Activated CD4-positive, alpha-beta T cell treated with anti-CD3 and anti-CD28 coated beads for 36 hours (primary cell): ENCODE results near the gene MATR3. TPM values are rescaled to one million over a fixed set of nuclear protein-coding genes. Genes with fewer than 3 reads are reported as not detected.
"Not testable (repeated sequence)": the region's sequence is repeated elsewhere in the genome, so short reads cannot be mapped to it uniquely, and the experiment has no call there.

Experiments used
- ATAC-seq: fragments of 200-7000 bp; cut with Tn5 transposase; one replicate; pipeline ENCODE4 v1.10.0; 2021; ENCODE audit warnings: mild to moderate bottlenecking, moderate library complexity
- CTCF ChIA-PET: fragments of 350-600 bp; sonication (Branson Sonifier 250); formaldehyde crosslinking; loops from one replicate; lab custom pipeline; 2021; ENCODE audit warnings: antibody characterized with exemption; lab: Charles Lee
- POLR2A ChIA-PET: fragments of 350-600 bp; sonication (Branson Sonifier 250); formaldehyde crosslinking; loops from one replicate; lab custom pipeline; 2021; ENCODE audit warnings: antibody characterized with exemption, inconsistent platforms; lab: Charles Lee
- DNase-seq: peaks from one replicate; pipeline ENCODE4 v3.0.0-alpha.2; 2020
- H3K27ac Mint-ChIP-seq: one replicate; pipeline ENCODE4 v1.8.0; 2021; ENCODE audit warnings: mixed read lengths
- H3K27me3 Mint-ChIP-seq: one replicate; pipeline ENCODE4 v1.8.0; 2021; ENCODE audit warnings: mixed read lengths
- H3K36me3 Mint-ChIP-seq: one replicate; pipeline ENCODE4 v1.8.0; 2021; ENCODE audit warnings: low read depth, mixed read lengths
- H3K4me1 Mint-ChIP-seq: one replicate; pipeline ENCODE4 v1.8.0; 2021; ENCODE audit warnings: mixed read lengths
- H3K4me3 Mint-ChIP-seq: one replicate; pipeline ENCODE4 v1.8.0; 2021; ENCODE audit warnings: mild to moderate bottlenecking, moderate library complexity, mixed read lengths
- H3K9me3 Mint-ChIP-seq: one replicate; pipeline ENCODE4 v1.8.0; 2021; ENCODE audit warnings: low read depth, mixed read lengths
- intact Hi-C, 2 experiments: fragments of 100-400 bp; cut with DNase I in 1 of 2; cut with micrococcal nuclease in 1 of 2; formaldehyde crosslinking; loops; one replicate each; pipeline versions ENCODE4 v1.14.2 to v1.15.1; 2022 to 2024; cut with DNase I, micrococcal nuclease
- total RNA-seq, 2 experiments: library from RNA; stranded (reverse); gene quantifications; one replicate each; pipeline ENCODE4 v1.2.3, GENCODE V29; 2021

The MATR3 gene
- total RNA-seq, 2 experiments from 2014 or later: 113 to 133 TPM

- Mint-ChIP-seq H3K36me3 (no peaks in the 10 kb centered on the region), H3K9me3 (no peaks in the 10 kb centered on the region), H3K4me1 (peaks cover 4% of the 10 kb centered on the region), H3K27me3 (peaks cover 3% of the 10 kb centered on the region), H3K4me3 (no peak overlapping the region), H3K27ac (no peak overlapping the region)
- POLR2A ChIA-PET: interaction anchor here (0.7 kb wide), 1 partner anchor 31 kb away, joined by 4 read pairs; no protein-coding TSS in a partner anchor
- CTCF ChIA-PET: interaction anchor here (0.6 to 1.7 kb wide), 9 partner anchors 10 to 1039 kb away, joined by 3 to 7 read pairs (median 3); no protein-coding TSS in a partner anchor
- DNase-seq (no peak), ATAC-seq (no peak)
- intact Hi-C loops: loop anchor here (1.0 to 5.0 kb wide), 9 partner anchors 170 to 687 kb away; partner anchors contain the start of gene HSPA9 (in 1 of the 2)
Measured at GRCh38 chr5:139262059-139262741, 31.3 kb upstream of the MATR3 start.

GRCh38 chr5:139262742-139263445, 30.6 kb upstream of the MATR3 start:
- Mint-ChIP-seq H3K9me3 (no peaks in the 10 kb centered on the region), H3K4me3 (no peak overlapping the region), H3K36me3 (no peaks in the 10 kb centered on the region), H3K4me1 (peaks cover 4% of the 10 kb centered on the region), H3K27ac (no peak overlapping the region), H3K27me3 (peaks cover 3% of the 10 kb centered on the region)
- intact Hi-C loops: loop anchor here (1.0 to 5.0 kb wide), 9 partner anchors 171 to 688 kb away; partner anchors contain the start of gene HSPA9 (in 1 of the 2)
- DNase-seq (peak; percentile 87), ATAC-seq (peak; percentile 100)
- ChIA-PET CTCF (interaction anchor here (0.6 to 1.7 kb wide), 7 partner anchors 10 to 1040 kb away, joined by 3 to 7 read pairs (median 3); no protein-coding TSS in a partner anchor), POLR2A (no interaction called here)

- POLR2A ChIA-PET: no interaction called here
- H3K27ac Mint-ChIP-seq: no peak overlapping the region
- ATAC-seq (no peak), DNase-seq (no peak)
- H3K27me3 Mint-ChIP-seq: peaks cover 3% of the 10 kb centered on the region
- H3K36me3 Mint-ChIP-seq: no peaks in the 10 kb centered on the region
- no peak overlapping the region for H3K4me3 Mint-ChIP-seq
- H3K4me1 Mint-ChIP-seq: peaks cover 6% of the 10 kb centered on the region
- no peaks in the 10 kb centered on the region for H3K9me3 Mint-ChIP-seq
- intact Hi-C loops: loop anchor here (2.0 to 5.0 kb wide), 5 partner anchors 171 to 685 kb away; no protein-coding TSS in a partner anchor
- CTCF ChIA-PET: no interaction called here
Measured at GRCh38 chr5:139263536-139263935, 30.0 kb upstream of the MATR3 start.

GRCh38 chr5:139263946-139264345, 29.6 kb upstream of the MATR3 start:
- H3K27me3 Mint-ChIP-seq: peaks cover 3% of the 10 kb centered on the region
- ChIA-PET CTCF (no interaction called here), POLR2A (no interaction called here)
- H3K9me3 Mint-ChIP-seq: no peaks in the 10 kb centered on the region
- peaks cover 6% of the 10 kb centered on the region for H3K4me1 Mint-ChIP-seq
- DNase-seq: no peak
- no peak for ATAC-seq
- H3K4me3 Mint-ChIP-seq: no peak overlapping the region
- intact Hi-C loops: loop anchor here (2.0 to 5.0 kb wide), 5 partner anchors 172 to 685 kb away; no protein-coding TSS in a partner anchor
- H3K27ac Mint-ChIP-seq: no peak overlapping the region
- no peaks in the 10 kb centered on the region for H3K36me3 Mint-ChIP-seq

- no peak overlapping the region for H3K27ac Mint-ChIP-seq
- ATAC-seq (no peak), DNase-seq (no peak)
- peaks cover 3% of the 10 kb centered on the region for H3K27me3 Mint-ChIP-seq
- no peaks in the 10 kb centered on the region for H3K9me3 Mint-ChIP-seq
- H3K36me3 Mint-ChIP-seq: no peaks in the 10 kb centered on the region
- intact Hi-C loops: no loop called here
- CTCF ChIA-PET: interaction anchor here (0.7 to 1.0 kb wide), 2 partner anchors 10 to 626 kb away, joined by 3 read pairs; no protein-coding TSS in a partner anchor
- H3K4me1 Mint-ChIP-seq: peaks cover 6% of the 10 kb centered on the region
- H3K4me3 Mint-ChIP-seq: no peak overlapping the region
- POLR2A ChIA-PET: no interaction called here
Measured at GRCh38 chr5:139265001-139265400, 28.5 kb upstream of the MATR3 start.

GRCh38 chr5:139266236-139266635, 27.3 kb upstream of the MATR3 start:
- DNase-seq: no peak

GRCh38 chr5:139267481-139267880, 26.1 kb upstream of the MATR3 start:
- no peak for ATAC-seq
- intact Hi-C loops: no loop called here
- DNase-seq: no peak
- Mint-ChIP-seq H3K9me3 (no peaks in the 10 kb centered on the region), H3K4me3 (no peak overlapping the region), H3K4me1 (peaks cover 15% of the 10 kb centered on the region), H3K36me3 (no peaks in the 10 kb centered on the region), H3K27me3 (no peaks in the 10 kb centered on the region), H3K27ac (no peak overlapping the region)
- ChIA-PET POLR2A (interaction anchor here (0.8 kb wide), 1 partner anchor 28 kb away, joined by 3 read pairs; no protein-coding TSS in a partner anchor), CTCF (interaction anchor here (1.3 kb wide), 1 partner anchor 16 kb away, joined by 3 read pairs; no protein-coding TSS in a partner anchor)

More at GRCh38 chr5:139266236-139266635, 27.3 kb upstream of the MATR3 start:
- H3K4me1 Mint-ChIP-seq: peaks cover 10% of the 10 kb centered on the region
- no peak overlapping the region for H3K4me3 Mint-ChIP-seq
- H3K36me3 Mint-ChIP-seq: no peaks in the 10 kb centered on the region
- intact Hi-C loops: no loop called here
- ATAC-seq: no peak
- ChIA-PET POLR2A (interaction anchor here (0.6 kb wide), 1 partner anchor 369 kb away, joined by 3 read pairs; no protein-coding TSS in a partner anchor), CTCF (no interaction called here)
- H3K27ac Mint-ChIP-seq: no peak overlapping the region
- peaks cover 3% of the 10 kb centered on the region for H3K27me3 Mint-ChIP-seq
- no peaks in the 10 kb centered on the region for H3K9me3 Mint-ChIP-seq

GRCh38 chr5:139268364-139269202, 25.0 kb upstream of the MATR3 start:
- POLR2A ChIA-PET: interaction anchor here (0.5 to 0.8 kb wide), 4 partner anchors 17 to 979 kb away, joined by 3 to 4 read pairs (median 3); no protein-coding TSS in a partner anchor
- H3K9me3 Mint-ChIP-seq: no peaks in the 10 kb centered on the region

GRCh38 chr5:139270718-139271117, 22.8 kb upstream of the MATR3 start:
- intact Hi-C loops: loop anchor here (5.0 to 10.0 kb wide), 6 partner anchors 73 to 1058 kb away; partner anchors contain the start of genes CDC23 (in 1 of the 2), EGR1 (in 1 of the 2) and SIL1 (in 1 of the 2)
- H3K27ac Mint-ChIP-seq, ATAC-seq, POLR2A ChIA-PET, H3K9me3 Mint-ChIP-seq, DNase-seq, H3K27me3 Mint-ChIP-seq, H3K4me3 Mint-ChIP-seq: not testable (repeated sequence)
- Mint-ChIP-seq H3K4me1 (peaks cover 32% of the 10 kb centered on the region), H3K36me3 (peaks cover 17% of the 10 kb centered on the region)
- CTCF ChIA-PET: interaction anchor here (0.6 kb wide), 1 partner anchor 871 kb away, joined by 3 read pairs; no protein-coding TSS in a partner anchor

More at GRCh38 chr5:139268364-139269202, 25.0 kb upstream of the MATR3 start:
- H3K27ac Mint-ChIP-seq: no peak overlapping the region
- CTCF ChIA-PET: interaction anchor here (1.3 kb wide), 1 partner anchor 17 kb away, joined by 3 read pairs; no protein-coding TSS in a partner anchor
- H3K27me3 Mint-ChIP-seq: no peaks in the 10 kb centered on the region
- H3K36me3 Mint-ChIP-seq: no peaks in the 10 kb centered on the region
- ATAC-seq (no peak), DNase-seq (no peak)
- intact Hi-C loops: no loop called here
- H3K4me1 Mint-ChIP-seq: peaks cover 25% of the 10 kb centered on the region
- H3K4me3 Mint-ChIP-seq: no peak overlapping the region
